GM19438 (cell line): Measurements from ENCODE around the gene ADCY6.

Experiments used
- ATAC-seq: cut with Tn5 transposase; IDR thresholded peaks from one replicate; pipeline ENCODE4 v1.9.1; 2021; ENCODE audit warnings: low read depth; ENCODE audit not compliant: unreplicated experiment

The ADCY6 gene

DNA sequence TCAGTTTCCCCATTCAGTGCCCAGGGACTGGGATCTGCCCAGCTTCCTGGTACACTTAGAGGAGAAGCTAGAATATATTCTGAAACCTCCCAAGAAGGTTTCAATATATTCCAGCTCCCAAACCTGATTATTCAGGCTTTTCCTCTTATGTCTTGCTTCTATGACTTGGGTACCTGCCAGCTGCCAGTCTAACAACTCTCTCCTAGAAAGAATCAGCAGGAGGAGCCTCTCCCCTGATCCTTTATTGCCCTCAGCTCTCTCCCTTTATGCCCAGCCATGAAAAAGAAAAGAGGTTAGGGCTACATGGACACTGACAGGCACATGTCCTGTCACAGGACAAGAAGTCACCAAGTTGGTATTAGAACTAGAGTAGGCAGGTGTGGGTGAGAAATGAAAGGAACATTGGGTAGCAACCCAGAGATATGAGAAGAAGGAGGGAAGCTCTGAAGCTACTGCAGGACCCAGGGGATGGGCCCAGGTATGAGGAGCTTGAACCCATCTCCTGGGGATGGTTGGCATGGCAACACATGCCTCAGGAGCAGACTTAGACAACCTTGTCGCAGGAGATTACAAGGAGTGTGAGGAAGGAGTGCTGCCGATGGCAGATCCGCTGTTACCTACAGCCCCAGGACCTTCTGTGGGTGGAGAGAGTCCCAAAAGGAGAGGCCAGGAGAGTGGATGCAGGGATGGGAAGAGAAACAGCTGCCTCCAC, 27.4 kb upstream of the ADCY6 start:
- no peak for ATAC-seq

GRCh38 chr12:48815126-48816110, 26.5 kb upstream of the ADCY6 start:
- ATAC-seq: peak; percentile 33

- ATAC-seq: peak; percentile 71
Measured at GRCh38 chr12:48814262-48815125, 25.6 kb upstream of the ADCY6 start.

DNA sequence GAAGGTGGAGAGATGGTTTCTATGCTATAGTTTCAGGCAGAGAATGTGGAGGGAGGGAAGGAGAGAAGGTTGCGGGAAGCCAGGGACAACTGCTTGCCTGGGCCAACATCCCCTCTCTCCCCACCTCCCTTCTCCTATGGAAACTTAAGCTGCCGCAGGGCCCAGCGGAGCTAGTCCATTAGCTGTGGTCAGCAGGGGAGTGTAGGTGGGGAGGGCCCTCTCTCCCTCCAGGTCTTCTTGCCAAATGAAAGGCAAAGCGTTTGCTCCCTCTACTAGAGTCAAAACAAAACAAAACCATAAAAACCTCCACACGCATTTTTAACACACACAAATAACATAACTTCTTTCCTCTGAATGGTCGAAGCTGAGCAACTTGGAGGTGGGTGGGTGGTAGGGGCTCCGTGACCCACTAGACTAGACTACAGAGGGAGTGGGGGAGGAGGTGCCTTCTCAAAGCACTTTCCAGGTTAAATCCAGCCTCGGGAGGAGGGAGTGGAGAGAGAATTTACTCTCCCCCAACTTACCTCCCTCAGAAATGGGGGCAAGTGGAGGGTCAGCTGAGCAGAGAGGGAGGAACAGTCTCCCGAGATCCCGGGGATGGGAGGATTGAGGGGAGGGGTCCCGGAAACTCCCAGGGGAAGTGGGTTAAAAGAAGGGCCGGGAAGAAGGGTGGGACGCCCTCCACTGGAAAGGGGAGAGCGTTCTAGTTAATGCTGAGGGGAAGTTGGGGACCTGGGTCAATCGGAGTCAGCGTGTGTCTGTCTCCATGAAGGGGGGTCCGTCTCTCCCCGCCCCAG, 24.8 kb upstream of the ADCY6 start:
- ATAC-seq: no peak

GRCh38 chr12:48812389-48812788, 23.5 kb upstream of the ADCY6 start:
- ATAC-seq: no peak

GRCh38 chr12:48811437-48812090, 22.7 kb upstream of the ADCY6 start:
- ATAC-seq: no peak

GRCh38 chr12:48810903-48811431, 22.1 kb upstream of the ADCY6 start:
- no peak for ATAC-seq

GRCh38 chr12:48807981-48808380, 19.1 kb upstream of the ADCY6 start:
- ATAC-seq: no peak

DNA sequence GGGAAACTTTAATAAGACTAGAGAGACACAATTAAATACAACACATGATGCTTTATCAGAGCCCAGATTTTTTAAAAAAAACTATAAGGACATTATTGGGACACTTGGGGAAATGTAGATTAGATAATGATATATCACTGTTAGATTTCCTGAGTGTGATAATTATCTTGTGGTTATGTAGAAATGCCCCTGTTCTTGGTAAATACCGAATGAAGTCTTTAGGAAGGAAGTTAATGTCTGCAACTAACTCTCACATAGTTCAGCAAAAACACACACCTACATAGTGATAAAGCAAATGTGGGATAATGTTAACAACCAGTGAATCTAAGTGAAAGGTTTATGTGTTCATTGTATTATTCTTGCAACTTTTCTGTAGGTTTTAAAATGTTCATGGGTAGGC, 14.8 kb upstream of the ADCY6 start:
- no peak for ATAC-seq

GRCh38 chr12:48800971-48801370, 12.1 kb upstream of the ADCY6 start:
- no peak for ATAC-seq

DNA sequence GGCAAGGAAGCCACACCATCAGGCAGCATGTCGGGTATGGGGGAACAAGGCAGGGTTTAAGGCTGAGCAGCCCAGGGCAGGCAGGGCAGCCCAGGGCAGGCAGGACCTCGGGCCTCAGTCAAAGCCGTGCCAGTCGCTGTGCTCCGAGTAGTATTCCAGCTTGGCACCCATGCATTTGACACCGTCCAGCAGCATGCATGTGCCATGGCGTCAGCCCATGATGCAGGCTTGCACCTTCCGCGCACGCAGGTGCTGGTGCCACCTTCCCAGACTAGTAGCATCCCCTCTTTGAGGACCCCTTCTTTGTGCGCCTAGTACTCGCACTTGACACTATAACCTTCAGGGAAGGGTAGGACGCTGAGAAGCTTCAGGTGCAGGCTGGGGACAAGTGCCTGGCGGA, 11.6 kb upstream of the ADCY6 start:
- no peak for ATAC-seq

GRCh38 chr12:48796976-48797375, 8.1 kb upstream of the ADCY6 start:
- ATAC-seq: no peak

- peak; percentile 75 for ATAC-seq
Measured at GRCh38 chr12:48795550-48796455, 6.9 kb upstream of the ADCY6 start.

DNA sequence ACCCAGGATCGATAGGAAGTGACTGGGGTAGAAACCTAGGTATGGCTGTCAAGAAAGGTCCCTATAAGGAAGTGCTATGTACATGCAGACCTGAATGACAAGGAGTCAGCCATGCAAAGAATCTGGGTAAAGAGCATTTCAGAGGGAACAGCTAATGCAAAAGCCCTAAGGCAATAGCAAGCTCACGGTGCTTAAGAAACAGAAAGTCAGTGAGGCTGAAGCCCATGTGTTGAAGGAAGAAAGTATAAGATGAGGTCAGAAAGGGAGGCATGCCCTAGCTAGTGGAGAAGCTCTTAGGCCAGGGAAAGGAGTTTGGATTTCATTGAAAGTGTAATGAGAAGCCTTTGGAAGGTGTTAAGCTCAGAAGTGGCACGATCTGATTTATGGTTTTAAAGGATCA, 6.0 kb upstream of the ADCY6 start:
- ATAC-seq: no peak

GRCh38 chr12:48793696-48794095, 4.8 kb upstream of the ADCY6 start:
- no peak for ATAC-seq

DNA sequence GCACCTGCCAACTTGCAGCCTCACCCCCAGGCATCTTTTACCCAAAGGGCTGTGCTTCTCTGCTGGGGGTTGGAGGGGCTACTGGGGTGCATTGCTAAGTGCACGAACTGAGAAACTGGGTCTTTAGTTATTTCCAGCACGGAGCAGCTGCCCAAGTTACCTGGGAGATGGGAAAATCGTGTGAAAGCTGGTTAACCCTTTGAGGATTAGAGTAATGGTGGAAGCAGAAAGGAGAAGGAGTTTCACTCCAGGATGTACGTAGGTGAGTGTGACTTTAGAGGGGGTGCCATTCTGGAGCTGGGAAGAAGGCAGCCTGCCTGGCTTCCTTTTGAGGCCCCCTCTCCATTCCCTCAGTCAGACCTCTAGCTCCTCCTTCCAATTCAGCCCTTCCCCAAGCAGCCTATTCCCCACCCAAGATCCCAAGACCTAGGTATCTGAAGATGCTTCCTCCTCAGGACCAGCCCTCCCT, 1.0 kb upstream of the ADCY6 start:
- ATAC-seq: no peak

GRCh38 chr12:48788524-48788853, 400 bp downstream of the ADCY6 start:
- ATAC-seq: peak; percentile 16

DNA sequence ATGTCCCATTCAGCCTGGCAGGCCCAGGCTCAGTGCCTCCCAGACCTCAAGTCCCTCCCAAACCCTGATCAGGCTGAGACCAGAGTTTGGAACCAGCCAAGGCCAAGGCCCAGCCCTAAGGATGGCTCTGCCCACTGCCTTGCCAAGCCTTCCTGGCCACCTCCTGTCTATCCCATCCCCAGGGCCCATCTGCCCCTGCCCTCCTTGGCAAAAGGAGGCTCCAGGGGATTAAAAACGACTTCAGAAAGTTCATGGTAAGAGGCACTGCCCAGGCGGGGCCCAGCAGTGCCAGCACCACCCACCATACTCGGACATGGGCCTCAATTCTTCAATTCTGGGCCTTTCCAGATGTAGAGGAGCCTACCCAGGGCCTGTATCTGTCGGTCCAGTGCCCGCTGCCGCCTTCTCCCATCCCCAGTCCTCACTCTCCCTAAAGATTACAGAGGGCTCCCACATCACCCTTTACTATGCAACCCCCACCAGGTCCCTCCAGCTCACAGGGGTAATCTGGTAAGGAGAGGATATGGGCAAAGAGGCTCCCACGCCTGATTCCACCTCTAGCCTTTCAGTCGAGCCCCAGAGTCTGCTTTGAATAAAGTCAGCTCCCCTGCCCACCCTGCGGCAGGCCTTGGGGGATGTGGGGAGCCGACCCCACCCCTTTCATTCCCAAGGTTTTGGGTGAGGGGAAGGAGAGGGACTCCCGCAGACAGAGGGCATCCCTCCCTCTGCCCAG, 932 bp downstream of the ADCY6 start:
- ATAC-seq: no peak
